H1 (cell line): ENCODE results near the gene TBK1. TPM values are rescaled to one million over a fixed set of nuclear protein-coding genes. Genes with fewer than 3 reads are reported as not detected.

ENCODE experiments used
- CTCF ChIA-PET: fragments of 300-600 bp; sonication (Branson Sonifier 250); formaldehyde crosslinking; loops from one replicate; lab custom pipeline; 2021; ENCODE audit not compliant: partially characterized antibody; lab: Charles Lee
- POLR2A ChIA-PET: fragments of 300-600 bp; sonication (Branson Sonifier 250); formaldehyde crosslinking; loops from one replicate; lab custom pipeline; 2021; ENCODE audit warnings: inconsistent platforms; ENCODE audit not compliant: partially characterized antibody; lab: Charles Lee
- DNase-seq, 2 experiments: peaks; one replicate each; pipeline versions ENCODE4 v3.0.0 to v3.0.0-alpha.2; 2010 to 2022; ENCODE audit warnings: low spot score in 2 of 2, low read depth in 1 of 2, mixed read lengths in 1 of 2
- FAIRE-seq: peaks from 2 replicates; lab custom pipeline; 2011; peaks lifted over from hg19 to GRCh38; lab: Jason Lieb, UNC
- H2AFZ ChIP-seq: 2 replicates; pipeline ENCODE4 v1.8.1; 2012; ENCODE audit warnings: low read length, inconsistent platforms
- H2AK5ac ChIP-seq: 2 replicates; pipeline ENCODE4 v1.6.1; 2013; ENCODE audit warnings: low read depth, low read length
- H2BK120ac ChIP-seq: replicated peaks from 2 replicates; pipeline ENCODE3; 2013; ENCODE audit warnings: low read depth, low read length, inconsistent platforms
- H2BK12ac ChIP-seq: 2 replicates; pipeline ENCODE4 v1.6.1; 2013; ENCODE audit warnings: low read depth, low read length
- H2BK15ac ChIP-seq: 2 replicates; pipeline ENCODE4 v1.6.1; 2013; ENCODE audit warnings: low read length
- H2BK20ac ChIP-seq: 2 replicates; pipeline ENCODE4 v1.6.1; 2013; ENCODE audit warnings: low read length
- H2BK5ac ChIP-seq: 2 replicates; pipeline ENCODE4 v1.6.1; 2013; ENCODE audit warnings: low read depth, low read length
- H3K14ac ChIP-seq: 2 replicates; pipeline ENCODE4 v1.6.1; 2013; ENCODE audit warnings: inconsistent platforms; ENCODE audit not compliant: insufficient read length
- H3K18ac ChIP-seq: 2 replicates; pipeline ENCODE4 v1.6.1; 2013; ENCODE audit warnings: low read length; ENCODE audit errors: extremely low read depth
- H3K23ac ChIP-seq: 2 replicates; pipeline ENCODE4 v1.6.1; 2013; ENCODE audit warnings: inconsistent platforms; ENCODE audit not compliant: insufficient read length
- H3K23me2 ChIP-seq: 2 replicates; pipeline ENCODE4 v1.6.1; 2013; ENCODE audit warnings: low read depth, low read length
- H3K27ac ChIP-seq: 2 replicates; pipeline ENCODE4 v1.6.1; 2011; ENCODE audit warnings: low read depth, low read length, inconsistent platforms
- H3K27me3 ChIP-seq, 4 experiments: replicated peaks in 1 of 4; 1 replicate in 1 of 4; 2 replicates in 3 of 4; pipeline versions ENCODE4 v1.6.1 to v1.8.1; 2011 to 2013; ENCODE audit warnings: low read length in 3 of 4, mild to moderate bottlenecking in 3 of 4, inconsistent platforms in 2 of 4, mixed read lengths in 2 of 4, moderate library complexity in 1 of 4; ENCODE audit not compliant: control insufficient read depth in 3 of 4, insufficient read depth in 3 of 4; ENCODE audit errors: extremely low read depth in 1 of 4
- H3K36me3 ChIP-seq, 4 experiments: 2 replicates each; pipeline versions ENCODE4 v1.6.1 to v1.8.1; 2011 to 2013; ENCODE audit warnings: mild to moderate bottlenecking in 4 of 4, low read length in 3 of 4, moderate library complexity in 2 of 4, control low read depth in 1 of 4, inconsistent platforms in 1 of 4; ENCODE audit not compliant: insufficient read depth in 4 of 4, control insufficient read depth in 2 of 4
- H3K4ac ChIP-seq: replicated peaks from 2 replicates; pipeline ENCODE3; 2013; ENCODE audit warnings: low read length, low read depth, mixed read lengths, inconsistent platforms; ENCODE audit not compliant: insufficient read length
- H3K4me1 ChIP-seq, 4 experiments: replicated peaks in 1 of 4; 1 replicate in 1 of 4; 2 replicates in 3 of 4; pipeline versions ENCODE4 v1.6.1 to v1.8.1; 2011 to 2013; ENCODE audit warnings: low read length in 3 of 4, inconsistent platforms in 2 of 4, mixed read lengths in 1 of 4; ENCODE audit not compliant: insufficient read depth in 4 of 4, control insufficient read depth in 3 of 4
- H3K4me2 ChIP-seq, 2 experiments: 2 replicates each; pipeline versions ENCODE4 v1.6.1 to v1.8.1; 2011 to 2013; ENCODE audit warnings: low read depth in 2 of 2, low read length in 2 of 2, control low read depth in 1 of 2, inconsistent platforms in 1 of 2, mild to moderate bottlenecking in 1 of 2; ENCODE audit not compliant: insufficient read depth in 1 of 2
- H3K4me3 ChIP-seq, 4 experiments: fragments of 200-600, 300-600 bp in 1 of 4; sonication (generic), shearing (Covaris generic), sonication (Bioruptor Twin) in 1 of 4; 2 replicates each; pipeline versions ENCODE4 v1.5.1 to v1.8.1; 2011 to 2016; ENCODE audit warnings: low read length in 4 of 4, low read depth in 3 of 4, control low read depth in 2 of 4, inconsistent platforms in 2 of 4, mild to moderate bottlenecking in 2 of 4, mixed read lengths in 1 of 4, moderate library complexity in 1 of 4; ENCODE audit not compliant: insufficient read depth in 2 of 4; ENCODE audit errors: extremely low read depth in 1 of 4
- H3K56ac ChIP-seq: replicated peaks from 2 replicates; pipeline ENCODE3; 2013; ENCODE audit warnings: low read depth, mild to moderate bottlenecking, mixed read lengths, low read length, inconsistent platforms; ENCODE audit not compliant: insufficient read length
- H3K79me1 ChIP-seq: 2 replicates; pipeline ENCODE4 v1.6.1; 2013; ENCODE audit warnings: low read depth, low read length, control low read depth
- H3K79me2 ChIP-seq, 2 experiments: 2 replicates each; pipeline versions ENCODE4 v1.6.1 to v1.8.1; 2012 to 2013; ENCODE audit warnings: low read length in 2 of 2, mild to moderate bottlenecking in 2 of 2, inconsistent platforms in 1 of 2; ENCODE audit not compliant: insufficient read depth in 2 of 2, control insufficient read depth in 1 of 2
- H3K9ac ChIP-seq, 4 experiments: replicated peaks in 1 of 4; 1 replicate in 1 of 4; 2 replicates in 3 of 4; pipeline versions ENCODE4 v1.6.1 to v1.8.1; 2011 to 2013; ENCODE audit warnings: low read depth in 3 of 4, low read length in 3 of 4, control low read depth in 2 of 4, mild to moderate bottlenecking in 2 of 4, moderate library complexity in 2 of 4, inconsistent platforms in 1 of 4; ENCODE audit errors: extremely low read depth in 1 of 4
- H3K9me3 ChIP-seq, 2 experiments: 2 replicates each; pipeline versions ENCODE4 v1.6.1 to v1.8.1; 2012 to 2013; ENCODE audit warnings: mild to moderate bottlenecking in 2 of 2, moderate library complexity in 2 of 2, control low read depth in 1 of 2, inconsistent platforms in 1 of 2, low read depth in 1 of 2, low read length in 1 of 2, mixed read lengths in 1 of 2; ENCODE audit not compliant: insufficient read depth in 2 of 2
- H4K20me1 ChIP-seq, 2 experiments: replicated peaks in 1 of 2; 2 replicates each; pipeline versions ENCODE3 to v1.8.1; 2011 to 2013; ENCODE audit warnings: inconsistent platforms in 2 of 2, low read length in 2 of 2, mild to moderate bottlenecking in 1 of 2; ENCODE audit not compliant: insufficient read depth in 2 of 2, control insufficient read depth in 1 of 2
- H4K5ac ChIP-seq: 2 replicates; pipeline ENCODE4 v1.6.1; 2013; ENCODE audit warnings: low read length, low read depth, mixed read lengths, inconsistent platforms; ENCODE audit not compliant: insufficient read length
- H4K8ac ChIP-seq: 2 replicates; pipeline ENCODE4 v1.8.0; 2013; ENCODE audit warnings: mild to moderate bottlenecking, moderate library complexity, low read length, inconsistent platforms; ENCODE audit not compliant: insufficient read depth; ENCODE audit errors: extremely low read depth
- H4K91ac ChIP-seq: replicated peaks from 2 replicates; pipeline ENCODE3; 2013; ENCODE audit warnings: low read length, mixed read lengths, inconsistent platforms; ENCODE audit not compliant: insufficient read length
- KDM1A ChIP-seq: fragments of 200-600, 300-600 bp; sonication (generic); IDR thresholded peaks from 2 replicates; pipeline ENCODE4 v1.7.1; 2016; ENCODE audit warnings: mild to moderate bottlenecking, low read length, borderline replicate concordance
- RBBP5 ChIP-seq: IDR thresholded peaks from 2 replicates; pipeline ENCODE4 v1.7.1; 2012; ENCODE audit warnings: low read depth, mild to moderate bottlenecking, inconsistent platforms, low read length, moderate library complexity, borderline replicate concordance
- RXRA ChIP-seq: IDR thresholded peaks from 2 replicates; pipeline ENCODE4 v1.6.1; 2011; ENCODE audit warnings: low read depth, mild to moderate bottlenecking, low read length, moderate library complexity; ENCODE audit not compliant: insufficient read depth
- WGBS, 2 experiments: shearing (Covaris generic) in 1 of 2; methylation state at CpG; one replicate each; pipeline versions ENCODE4 v1.1.6 to v1.1.7; 2013 to 2015; ENCODE audit warnings: low lambda C conversion rate in 2 of 2, mixed read lengths in 2 of 2, inconsistent platforms in 1 of 2, low coverage in 1 of 2, missing lambda C conversion rate in 1 of 2; ENCODE audit not compliant: insufficient replicate concordance in 2 of 2, insufficient coverage in 1 of 2, insufficient read length in 1 of 2; ENCODE audit errors: extremely low coverage in 1 of 2, missing lambda C conversion rate in 1 of 2; 5-methylcytosine and 5-hydroxymethylcytosine counted together
- polyA plus RNA-seq, 7 experiments: library from polyadenylated mRNA; depleted of rRNA in 3 of 7; stranded (reverse) in 5 of 7; unstranded in 2 of 7; fragments of >200 nt in 5 of 7; fragments of 200-250 nt in 2 of 7; gene quantifications; 1 replicate in 5 of 7; 2 replicates in 1 of 7; 4 replicates in 1 of 7; pipeline versions ENCODE4 v1.2.1 to v1.2.3, GENCODE V29; 2011 to 2013; ENCODE audit warnings: missing spikeins in 2 of 7, mixed read lengths in 2 of 7
- total RNA-seq: library from RNA; stranded (reverse); fragmentation: NEBNext Ultra II Directional; extraction: Animal tissue kit (Norgen Biotek cat#: 25700); gene quantifications from 2 replicates; pipeline ENCODE4 v1.2.1, GENCODE V29; 2021

Gene TBK1
- total and polyA plus RNA-seq, 2 of the 8 experiments (the other 6 are each of a cell fraction or from before 2014, with no cell fraction given) = 5.3 to 20.4 TPM

GRCh38 chr12:64475518-64475917 lies 23.6 kb downstream of the TBK1 start:
- Histone ChIP-seq H3K4me2 (no peak overlapping the region), H4K5ac (no peak overlapping the region)

More at GRCh38 chr12:64475518-64475917, 23.6 kb downstream of the TBK1 start:
- H2AFZ ChIP-seq = no peak overlapping the region
- H2BK5ac ChIP-seq = no peak overlapping the region
- no peak overlapping the region for H3K9ac ChIP-seq
- no peak overlapping the region for H3K27ac ChIP-seq
- 95% methylated on average over 4 of the region's 4 CpGs; no CpG with 5 or more reads in 1 of the 2 experiments for WGBS, 2 experiments
- no peaks in the 10 kb centered on the region for H3K4me1 ChIP-seq
- ChIA-PET CTCF (interaction anchor here (1.0 kb wide), 1 partner anchor 15 kb away, joined by 3 read pairs; no protein-coding TSS in a partner anchor), POLR2A (interaction anchor here (1.2 kb wide), 1 partner anchor 13 kb away, joined by 3 read pairs; no protein-coding TSS in a partner anchor)
- no peak overlapping the region for H2BK120ac ChIP-seq
- H2BK20ac ChIP-seq = no peak overlapping the region
- no peak overlapping the region for H3K18ac ChIP-seq
- no peak overlapping the region for H3K56ac ChIP-seq
- H4K8ac ChIP-seq = no peak overlapping the region
- no peak overlapping the region for H2BK15ac ChIP-seq
- FAIRE-seq (no peak), DNase-seq (no peak)
- H3K14ac ChIP-seq = no peak overlapping the region
- H3K4me3 ChIP-seq = no peak overlapping the region
- H3K27me3 ChIP-seq = no peaks in the 10 kb centered on the region
- peaks cover 2 to 37% (median 28%) of the 10 kb centered on the region in 4 experiments; a peak in 7 of 8 replicates for H3K36me3 ChIP-seq
- peaks cover 3 to 12% of the 10 kb centered on the region in 2 experiments; a peak in 3 of 4 replicates for H3K9me3 ChIP-seq
- no peak overlapping the region for H4K91ac ChIP-seq
- no peaks in the 10 kb centered on the region for H3K23me2 ChIP-seq
- H2BK12ac ChIP-seq = no peak overlapping the region
- H3K79me1 ChIP-seq = peaks cover 4% of the 10 kb centered on the region; the same call in 1 of the 2 replicates
- H3K79me2 ChIP-seq = peaks cover 0 to 12% of the 10 kb centered on the region in 2 experiments; a peak in 2 of 4 replicates
- no peak overlapping the region for H3K23ac ChIP-seq
- no peak overlapping the region for H3K4ac ChIP-seq
- no peak overlapping the region for H2AK5ac ChIP-seq
- TF ChIP-seq RXRA (no peak), RBBP5 (no peak), KDM1A (peak; percentile 18; the same call in 1 of the 2 replicates)
- peaks cover 0 to 2% of the 10 kb centered on the region in 2 experiments for H4K20me1 ChIP-seq
